ENCODE results near the gene PLEKHG3. TPM values are rescaled to one million over a fixed set of nuclear protein-coding genes. Genes with fewer than 3 reads are reported as not detected.

PLEKHG3 gene
- total and polyA plus RNA-seq, 10 of the 15 experiments (the other 5 are each of a cell fraction or from before 2014, with no cell fraction given) = 0.03 to 0.73 (median 0.07) TPM; not detected in 5

DNA sequence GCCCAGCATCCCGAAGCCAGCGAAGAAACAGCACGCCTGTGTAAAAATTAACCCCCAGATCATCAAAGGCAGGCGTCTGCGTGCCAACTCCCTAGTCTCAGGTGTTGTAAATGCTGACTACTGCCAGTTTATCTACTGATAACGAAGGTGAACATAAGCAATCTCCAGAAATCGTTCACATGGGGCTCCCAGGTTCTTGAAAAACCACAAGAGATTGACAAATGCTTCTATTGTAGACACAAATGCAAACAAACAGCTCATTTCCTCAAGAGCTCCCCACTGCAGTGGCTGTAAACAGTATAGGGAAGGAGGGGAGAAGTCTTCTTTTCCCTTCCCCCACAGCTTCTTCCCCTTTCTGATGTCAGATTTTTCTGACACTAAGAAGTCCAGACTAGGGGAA, 5.3 kb upstream of the PLEKHG3 start:
- H4K20me1 ChIP-seq (ENCODE audit: control insufficient read depth, insufficient read depth) = no peaks in the 10 kb centered on the region
- H3K27me3 ChIP-seq (replicated peaks in 1 of 2; ENCODE audit: control insufficient read depth in 2 of 2, insufficient read depth in 2 of 2, low read length in 1 of 2) = peaks cover 5 to 19% of the 10 kb centered on the region in 2 experiments; a peak in 3 of 4 replicates
- in situ Hi-C loops (cut with MboI) (no loop called here), intact Hi-C loops (cut with micrococcal nuclease; ENCODE audit: unreplicated experiment) (no loop called here)
- no peaks in the 10 kb centered on the region for H3K36me3 ChIP-seq (ENCODE audit: control insufficient read depth in 2 of 2, insufficient read depth in 2 of 2, low read length in 1 of 2)
- H3K27ac ChIP-seq (ENCODE audit: control insufficient read depth, insufficient read depth) = no peak overlapping the region
- peak; percentile 33; the same call in 1 of the 2 replicates for TF ChIP-seq CHD2 (IDR thresholded peaks at IDR 0.05; ENCODE audit: borderline replicate concordance, low read depth, low read length)
- TF ChIP-seq E2F4 (IDR thresholded peaks at IDR 0.05; ENCODE audit: low read depth, low read length) = no peak
- peak in 1 of 2 experiments; percentile 26; a peak in 1 of 4 replicates for TF ChIP-seq IKZF2 (IDR thresholded peaks at IDR 0.05)
- TF ChIP-seq, protein P1, sequence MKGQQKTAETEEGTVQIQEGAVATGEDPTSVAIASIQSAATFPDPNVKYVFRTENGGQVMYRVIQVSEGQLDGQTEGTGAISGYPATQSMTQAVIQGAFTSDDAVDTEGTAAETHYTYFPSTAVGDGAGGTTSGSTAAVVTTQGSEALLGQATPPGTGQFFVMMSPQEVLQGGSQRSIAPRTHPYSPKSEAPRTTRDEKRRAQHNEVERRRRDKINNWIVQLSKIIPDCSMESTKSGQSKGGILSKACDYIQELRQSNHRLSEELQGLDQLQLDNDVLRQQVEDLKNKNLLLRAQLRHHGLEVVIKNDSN (IDR thresholded peaks at IDR 0.05; ENCODE audit: borderline replicate concordance, extremely low read length, insufficient read depth, low read depth, low read length) = no peak
- no peak overlapping the region for H3K4me3 ChIP-seq
- ATAC-seq (peak; percentile 53), FAIRE-seq (no peak), DNase-seq (ENCODE audit: low read depth, low spot score) (no peak)
- H3K4me1 ChIP-seq (ENCODE audit: control insufficient read depth, insufficient read depth, low read length) = no peaks in the 10 kb centered on the region
- no peak overlapping the region for H2AFZ ChIP-seq (ENCODE audit: control insufficient read depth, low read depth, low read length)
- WGBS (ENCODE audit: insufficient coverage, insufficient replicate concordance, low lambda C conversion rate, missing lambda C conversion rate) = 43% methylated on average over 7 of the region's 7 CpGs
- no peak overlapping the region for H3K9ac ChIP-seq (ENCODE audit: control insufficient read depth, insufficient read depth, low read length)
- SMC1A ChIA-PET (ENCODE audit: uncharacterized antibody, unreplicated experiment) = interaction anchor here (0.6 to 1.1 kb wide), 4 partner anchors 9 to 148 kb away, joined by 3 to 6 read pairs (median 4); no protein-coding TSS in a partner anchor
- CTCF ChIA-PET = interaction anchor here (1.1 to 1.8 kb wide), 5 partner anchors 10 to 63 kb away, joined by 3 to 9 read pairs (median 3); no protein-coding TSS in a partner anchor
- H3K9me3 ChIP-seq (replicated peaks; ENCODE audit: control insufficient read depth, insufficient read depth, low read length) = no peaks in the 10 kb centered on the region
- RAD21 ChIA-PET (ENCODE audit: unreplicated experiment) = interaction anchor here (1.0 to 1.6 kb wide), 3 partner anchors 10 to 85 kb away, joined by 3 to 6 read pairs (median 4); no protein-coding TSS in a partner anchor
- H3K4me2 ChIP-seq (ENCODE audit: control insufficient read depth, insufficient read depth) = no peak overlapping the region
- no peaks in the 10 kb centered on the region for H3K79me2 ChIP-seq (ENCODE audit: control insufficient read depth, insufficient read depth, low read length)
- BruUV-seq (replicated peaks) = no TSS peak
- POLR2A ChIA-PET = interaction anchor here (0.7 to 1.0 kb wide), 2 partner anchors 10 to 12 kb away, joined by 3 read pairs; no protein-coding TSS in a partner anchor
